GM12891 (cell line): ENCODE results near the gene NACC2.

Source experiments
- PAX5 ChIP-seq: IDR thresholded peaks from 2 replicates; pipeline ENCODE4 v1.6.1; 2011; ENCODE audit warnings: low read length, moderate library complexity, mild to moderate bottlenecking; ENCODE audit not compliant: insufficient read depth, severe bottlenecking
- POLR2A ChIP-seq: IDR thresholded peaks from 2 replicates; pipeline ENCODE4 v1.6.1; 2011; ENCODE audit warnings: low read depth, low read length, control low read depth
- POLR2AphosphoS5 ChIP-seq: IDR thresholded peaks from 2 replicates; pipeline ENCODE4 v1.6.1; 2011; ENCODE audit warnings: low read depth, low read length, control low read depth
- SPI1 ChIP-seq: IDR thresholded peaks from 2 replicates; pipeline ENCODE4 v1.6.1; 2011; ENCODE audit warnings: low read depth, low read length, control low read depth

DNA sequence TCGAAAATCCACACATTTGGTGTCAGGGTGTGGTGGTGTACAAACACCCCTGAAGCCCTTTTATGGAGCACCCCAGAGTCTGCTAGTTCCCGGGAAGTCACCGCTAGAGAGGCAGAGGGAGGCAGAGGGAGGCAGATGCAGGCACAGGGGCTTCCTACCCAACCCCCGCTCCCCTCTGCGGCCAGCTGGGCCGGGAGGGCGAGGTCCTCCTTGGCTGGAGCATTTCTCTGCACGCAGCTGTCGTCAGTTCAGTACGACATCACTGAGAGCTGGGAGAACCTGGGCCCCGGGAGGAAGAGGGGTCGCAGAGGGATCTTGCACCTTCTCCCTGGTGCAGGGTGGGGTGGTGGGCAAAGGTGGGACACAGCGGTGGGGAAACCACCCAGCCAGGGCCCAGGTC lies 118.1 kb downstream of the NACC2 start:
- TF ChIP-seq POLR2AphosphoS5 (no peak), POLR2A (no peak), SPI1 (no peak), PAX5 (no peak)
